Heart left ventricle (tissue), 16 donors: ENCODE results near the gene RND1. TPM values are rescaled to one million over a fixed set of nuclear protein-coding genes. Genes with fewer than 3 reads are reported as not detected.
"Not testable (repeated sequence)": the region's sequence is repeated elsewhere in the genome, so short reads cannot be mapped to it uniquely, and the experiment has no call there.

ENCODE experiments used
- ATAC-seq, 4 donors: fragments of 200-7000 bp; cut with Tn5 transposase; one replicate each; pipeline ENCODE4 v1.9.1; 2020 to 2022; ENCODE audit warnings: moderate library complexity in 4 of 4, mild to moderate bottlenecking in 3 of 4, moderate number of reproducible peaks in 1 of 4
- DNase-seq, 5 donors: peaks; one replicate each; pipeline ENCODE4 v3.0.0-alpha.2; 2020
- H3K27ac ChIP-seq, 12 donors: fragments of 200-600 bp; sonication (generic) in 4 of 12; one replicate each; pipeline versions ENCODE4 v1.5.0 to v1.8.0; 2016 to 2022; ENCODE audit warnings: mild to moderate bottlenecking in 2 of 12
- H3K27me3 ChIP-seq, 9 donors: fragments of 200-600 bp; sonication (generic) in 2 of 9; one replicate each; pipeline versions ENCODE4 v1.5.1 to v1.8.0; 2016 to 2022; ENCODE audit warnings: mild to moderate bottlenecking in 3 of 9
- H3K36me3 ChIP-seq, 9 donors: fragments of 200-600 bp; sonication (generic) in 2 of 9; one replicate each; pipeline versions ENCODE4 v1.5.0 to v1.8.0; 2018 to 2022; ENCODE audit warnings: mild to moderate bottlenecking in 2 of 9
- H3K4me1 ChIP-seq, 12 donors: fragments of 200-600 bp; sonication (generic) in 4 of 12; one replicate each; pipeline versions ENCODE4 v1.5.0 to v1.8.0; 2016 to 2022; ENCODE audit warnings: mild to moderate bottlenecking in 3 of 12
- H3K4me3 ChIP-seq, 12 donors: fragments of 200-600 bp; sonication (generic) in 4 of 12; one replicate each; pipeline versions ENCODE4 v1.5.0 to v1.8.0; 2017 to 2022; ENCODE audit warnings: mild to moderate bottlenecking in 9 of 12, moderate library complexity in 4 of 12
- H3K9me3 ChIP-seq, 12 donors: fragments of 200-600 bp; sonication (generic) in 4 of 12; one replicate each; pipeline versions ENCODE4 v1.5.0 to v1.8.0; 2016 to 2022; ENCODE audit warnings: mild to moderate bottlenecking in 1 of 12
- POLR2A ChIP-seq, 2 donors: fragments of 450-650 bp; IDR thresholded peaks; one replicate each; pipeline ENCODE4 v1.6.1; 2017; ENCODE audit warnings: antibody characterized with exemption in 2 of 2, mild to moderate bottlenecking in 2 of 2, moderate library complexity in 2 of 2
- WGBS, 4 donors: extraction: QIAGEN DNeasy Blood & Tissue Kit in 2 of 4; methylation state at CpG; one replicate each; pipeline versions ENCODE4 v1.1.5 to v1.1.7; 2013 to 2018; 5-methylcytosine and 5-hydroxymethylcytosine counted together
- intact Hi-C, 10 donors: fragments of 100-400 bp; cut with DNase I; formaldehyde crosslinking; loops; one replicate each; pipeline versions ENCODE4 v1.11.1 to v1.14.2; 2022
- polyA plus RNA-seq, 2 donors: library from polyadenylated mRNA; stranded (reverse); fragments of 200-250 nt; gene quantifications; one replicate each; pipeline ENCODE4 v1.2.3, GENCODE V29; 2013
- total RNA-seq, 9 donors: library from RNA; depleted of rRNA in 2 of 9; stranded (reverse); fragments of >200 nt in 2 of 9; fragmentation: NEBNext Ultra II Directional in 3 of 9; extraction: Animal tissue kit (Norgen Biotek cat#: 25700) in 3 of 9; gene quantifications; one replicate each; pipeline versions ENCODE4 v1.1.0 to v1.2.4, GENCODE V29; 2016 to 2023
- TF ChIP-seq, protein P1 (sequence below), 12 donors: fragments of 200-600 bp; sonication (generic) in 4 of 12; IDR thresholded peaks; one replicate each; pipeline versions ENCODE4 v1.5.0 to v1.8.0; 2018 to 2022; ENCODE audit warnings: antibody characterized with exemption in 12 of 12, mild to moderate bottlenecking in 5 of 12
- donor health status: ischemic (EF 13 %, LVEDD 7.1; RV severe dilation, severe dysfunction).
- donor health status: healthy with polysubstance abuse.
- donor health status: DM: no; HTN: yes; CAD: no.
- donor health status: DM: no; HTN: no; CAD: no.
- donor health status: ischemic (EF 25% LVEDD 6.9; RV normal size, moderate dysfunction).
- donor health status: ischemic (EF 25% LVEDD 5.7; RV mildly dilated, moderate dysfunction).
- donor health status: healthy.
- donor health status: DM: yes; HTN: yes; CAD: no.
- donor health status: ischemic (EF 35%, LVEDD 5.7; RV mildly dilated, moderate dysfunction).
- donor health status: nonischemic (EF 11% LVEDD 7.7; RV severe dilation, severe dysfunction).
- donor health status: DM: yes; HTN: yes; CAD: no.
- donor health status: PGD.
- donor health status: ischemic (EF 29% LVEDD 5.4; RV normal size, mild dysfunction).
- donor health status: nonischemic (EF 23%, LVEDD 6.1; RV moderate dilation, normal function).

The RND1 gene
- total and polyA plus RNA-seq, 11 donors: 0.35 to 1.5 (median 0.60) TPM; not detected in 2

DNA sequence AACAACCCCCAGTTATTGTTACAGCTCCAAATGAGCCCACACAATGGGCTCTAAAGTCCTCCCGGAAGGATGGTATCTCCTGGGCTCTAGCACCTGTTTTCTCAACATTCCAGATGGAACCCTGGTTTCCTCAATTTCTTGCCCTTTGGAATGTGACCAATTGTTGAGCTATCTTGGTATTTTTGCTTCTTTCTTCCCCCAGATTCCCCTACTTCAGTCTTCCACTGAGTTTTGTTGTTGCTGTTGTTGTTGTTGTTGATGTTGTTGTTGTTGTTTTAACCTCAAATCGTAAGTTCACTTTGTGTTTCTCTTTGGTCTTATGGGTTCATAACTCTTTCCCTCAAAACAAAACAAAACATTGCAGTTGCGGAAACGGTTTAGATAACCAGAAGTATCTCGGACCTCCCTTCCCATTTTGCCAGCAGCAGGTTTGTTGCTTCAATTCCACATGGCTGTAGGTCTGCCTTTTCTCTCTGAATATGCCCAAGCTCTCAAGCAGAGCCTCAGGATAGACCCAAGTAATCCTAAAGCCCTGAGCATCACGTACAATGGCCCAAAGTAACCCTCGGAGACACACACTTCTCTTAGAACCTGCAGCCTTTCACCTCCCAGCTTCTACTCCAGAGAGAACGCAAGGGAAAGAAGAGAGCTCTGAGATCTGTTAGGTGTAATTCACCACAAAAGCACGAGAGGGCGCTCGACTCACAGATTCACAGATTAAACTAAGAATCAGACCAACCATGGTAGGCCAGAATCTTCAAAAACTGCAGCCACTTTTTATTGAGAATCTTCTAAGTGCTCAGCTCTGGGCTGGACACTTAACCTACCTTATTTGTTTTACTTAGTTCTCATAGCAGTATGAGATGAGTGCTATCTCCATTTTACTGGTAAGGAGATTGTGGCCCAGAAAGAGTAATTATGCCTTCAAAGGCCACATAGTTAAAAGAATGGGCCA, 12.7 kb downstream of the RND1 start:
- Histone ChIP-seq H3K27me3 (no peaks in the 10 kb centered on the region), H3K27ac (peak overlapping the region in 11 of 12 donors; percentile 62 to 96 (median 83)), H3K9me3 (no peaks in the 10 kb centered on the region), H3K4me3 (peak overlapping the region; percentile 15 to 99 (median 92)), H3K4me1 (peaks cover 0 to 28% (median 20%) of the 10 kb centered on the region in 12 donors), H3K36me3 (peaks cover 0 to 21% (median 0%) of the 10 kb centered on the region in 9 donors)
- intact Hi-C loops: loop anchor here (1.0 to 10.0 kb wide), 11 partner anchors 37 to 144 kb away; partner anchors contain the start of gene DDN (in 3 of the 10)
- peak; percentile 71 to 85 (median 82) for DNase-seq
- WGBS, 4 donors: 2 to 3% (median 2%) methylated on average over 11 of the region's 11 CpGs
- TF ChIP-seq, protein P1, sequence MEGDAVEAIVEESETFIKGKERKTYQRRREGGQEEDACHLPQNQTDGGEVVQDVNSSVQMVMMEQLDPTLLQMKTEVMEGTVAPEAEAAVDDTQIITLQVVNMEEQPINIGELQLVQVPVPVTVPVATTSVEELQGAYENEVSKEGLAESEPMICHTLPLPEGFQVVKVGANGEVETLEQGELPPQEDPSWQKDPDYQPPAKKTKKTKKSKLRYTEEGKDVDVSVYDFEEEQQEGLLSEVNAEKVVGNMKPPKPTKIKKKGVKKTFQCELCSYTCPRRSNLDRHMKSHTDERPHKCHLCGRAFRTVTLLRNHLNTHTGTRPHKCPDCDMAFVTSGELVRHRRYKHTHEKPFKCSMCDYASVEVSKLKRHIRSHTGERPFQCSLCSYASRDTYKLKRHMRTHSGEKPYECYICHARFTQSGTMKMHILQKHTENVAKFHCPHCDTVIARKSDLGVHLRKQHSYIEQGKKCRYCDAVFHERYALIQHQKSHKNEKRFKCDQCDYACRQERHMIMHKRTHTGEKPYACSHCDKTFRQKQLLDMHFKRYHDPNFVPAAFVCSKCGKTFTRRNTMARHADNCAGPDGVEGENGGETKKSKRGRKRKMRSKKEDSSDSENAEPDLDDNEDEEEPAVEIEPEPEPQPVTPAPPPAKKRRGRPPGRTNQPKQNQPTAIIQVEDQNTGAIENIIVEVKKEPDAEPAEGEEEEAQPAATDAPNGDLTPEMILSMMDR (IDR thresholded peaks at IDR 0.05): peak; percentile 84 to 94 (median 90)
- no peak for TF ChIP-seq POLR2A (IDR thresholded peaks at IDR 0.05)
- ATAC-seq: peak; percentile 44 to 70 (median 58)

DNA sequence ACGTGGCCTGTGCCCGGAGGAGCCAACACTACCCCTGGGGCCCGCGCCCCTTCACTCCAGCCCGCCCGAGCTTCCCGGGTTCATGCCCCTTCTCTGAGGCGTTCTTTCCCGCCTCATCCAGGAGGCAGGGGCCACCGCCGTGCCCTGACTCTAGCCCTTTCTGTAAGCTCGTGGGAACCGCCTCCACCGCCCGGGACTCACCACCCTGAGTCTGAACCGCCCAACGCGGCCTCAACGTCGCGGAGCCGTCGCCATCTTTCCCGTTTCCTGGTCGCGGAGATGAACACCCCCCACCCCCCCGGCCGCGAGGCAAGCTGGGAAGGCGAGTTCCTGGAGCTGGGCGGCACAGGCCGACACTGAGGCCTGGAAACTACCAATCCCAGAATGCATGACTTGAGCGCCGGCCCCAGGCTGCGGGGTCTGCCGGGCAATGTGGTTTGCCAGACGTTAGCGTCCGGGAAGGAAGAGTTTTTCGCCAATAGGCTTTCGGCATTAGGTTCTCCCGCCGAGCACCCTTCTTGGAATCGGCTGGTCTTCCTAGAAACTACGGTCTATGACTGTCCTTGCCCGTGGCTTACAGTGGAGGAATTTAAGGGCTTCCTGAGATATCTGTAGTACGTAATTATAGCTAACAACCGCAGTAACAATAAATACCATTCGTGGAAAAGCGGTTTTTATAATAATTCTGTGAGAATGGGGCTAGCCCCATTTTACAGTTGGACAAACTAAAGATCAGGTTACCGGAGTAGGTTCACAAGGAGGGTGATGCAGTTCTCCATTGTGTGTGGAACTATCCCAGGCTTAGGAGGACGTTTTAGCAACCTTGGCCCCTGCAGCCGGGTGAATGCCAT, 13.6 kb downstream of the RND1 start, which contains the start of gene DDX23:
Gene DDX23 (minus strand): TSS at position 281 of the 851 bp plus-strand sequence. CDS start 6,381 bp downstream, outside the sequence.
- Histone ChIP-seq H3K4me1 (peaks cover 0 to 28% (median 21%) of the 10 kb centered on the region in 12 donors), H3K9me3 (no peaks in the 10 kb centered on the region), H3K4me3 (peak within 1 kb of the TSS; percentile 74 to 99 (median 92)), H3K27me3 (no peaks in the 10 kb centered on the region), H3K36me3 (peaks cover 0 to 28% (median 6%) of the 10 kb centered on the region in 9 donors), H3K27ac (peak within 1 kb of the TSS; percentile 68 to 96 (median 84))
- intact Hi-C loops: loop anchor here (1.0 to 10.0 kb wide), 10 partner anchors 37 to 145 kb away; partner anchors contain the start of gene DDN (in 3 of the 10)
- DNase-seq (peak; percentile 95 to 97 (median 96)), ATAC-seq (peak; percentile 98 to 99 (median 98))
- 0 to 1% (median 0%) methylated on average over 26 to 53 of the region's 53 CpGs for WGBS, 4 donors
- TF ChIP-seq, protein P1 (IDR thresholded peaks at IDR 0.05): no peak
- TF ChIP-seq POLR2A (IDR thresholded peaks at IDR 0.05): peak in 1 of 2 donors; percentile 54

DNA sequence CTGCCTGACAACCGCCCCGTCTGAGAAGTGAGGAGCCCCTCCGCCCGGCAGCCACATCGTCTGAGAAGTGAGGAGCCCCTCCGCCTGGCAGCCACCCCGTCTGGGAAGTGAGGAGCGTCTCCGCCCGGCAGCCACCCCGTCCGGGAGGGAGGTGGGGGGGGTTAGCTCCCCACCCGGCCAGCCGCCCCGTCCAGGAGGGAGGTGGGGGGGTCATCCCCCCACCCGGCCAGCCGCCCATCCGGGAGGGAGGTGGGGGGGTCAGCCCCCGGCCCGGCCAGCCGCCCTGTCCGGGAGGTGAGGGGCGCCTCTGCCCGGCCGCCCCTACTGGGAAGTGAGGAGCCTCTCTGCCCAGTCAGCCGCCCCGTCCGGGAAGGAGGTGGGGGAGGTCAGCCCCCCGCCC, 23.6 kb downstream of the RND1 start:
- WGBS, 4 donors: 92 to 98% (median 96%) methylated on average over 8 to 28 of the region's 29 CpGs; no CpG with 5 or more reads in 1 of the 4 donors
- DNase-seq, H3K27me3 ChIP-seq, ATAC-seq, intact Hi-C loops, H3K27ac ChIP-seq, H3K4me1 ChIP-seq, H3K4me3 ChIP-seq, H3K9me3 ChIP-seq: not testable (repeated sequence)
- H3K36me3 ChIP-seq: peaks cover 0 to 83% (median 74%) of the 10 kb centered on the region in 9 donors

DNA sequence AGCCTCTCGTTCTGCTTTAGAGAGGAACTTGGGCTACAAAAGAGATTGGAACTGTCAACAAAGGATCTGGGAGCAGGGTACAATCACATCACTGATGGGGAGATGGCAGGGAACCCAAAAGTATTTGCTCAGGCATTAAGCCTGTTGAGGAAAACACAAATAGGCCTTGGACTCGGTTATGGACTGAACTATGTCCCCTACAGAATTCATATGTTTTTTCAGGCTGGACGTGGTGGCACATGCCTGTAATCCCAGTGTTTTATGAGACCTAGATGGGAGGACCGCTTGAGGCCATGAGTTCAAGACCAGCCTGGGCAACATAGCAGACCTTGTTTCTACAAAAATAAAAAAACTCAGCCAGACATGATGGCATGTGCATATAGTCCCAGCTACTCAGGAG, 27.6 kb downstream of the RND1 start:
- 90 to 93% (median 91%) methylated on average over 4 of the region's 4 CpGs for WGBS, 4 donors
- intact Hi-C loops: no loop called here
- no peaks in the 10 kb centered on the region for H3K9me3 ChIP-seq
- no peaks in the 10 kb centered on the region for H3K27me3 ChIP-seq
- H3K4me1 ChIP-seq: no peaks in the 10 kb centered on the region
- peaks cover 0 to 83% (median 82%) of the 10 kb centered on the region in 9 donors for H3K36me3 ChIP-seq
- ATAC-seq (no peak), DNase-seq (no peak)
- no peak overlapping the region for H3K4me3 ChIP-seq
- TF ChIP-seq, protein P1 (IDR thresholded peaks at IDR 0.05): no peak
- TF ChIP-seq POLR2A (IDR thresholded peaks at IDR 0.05): no peak
- no peak overlapping the region for H3K27ac ChIP-seq
